ENCODE data around the gene TLE4. TPM values are rescaled to one million over a fixed set of nuclear protein-coding genes. Genes with fewer than 3 reads are reported as not detected.

Gene TLE4
- total and polyA plus RNA-seq, 10 of the 15 experiments (the other 5 are each of a cell fraction or from before 2014, with no cell fraction given): 5.3 to 53.3 (median 23.3) TPM

DNA sequence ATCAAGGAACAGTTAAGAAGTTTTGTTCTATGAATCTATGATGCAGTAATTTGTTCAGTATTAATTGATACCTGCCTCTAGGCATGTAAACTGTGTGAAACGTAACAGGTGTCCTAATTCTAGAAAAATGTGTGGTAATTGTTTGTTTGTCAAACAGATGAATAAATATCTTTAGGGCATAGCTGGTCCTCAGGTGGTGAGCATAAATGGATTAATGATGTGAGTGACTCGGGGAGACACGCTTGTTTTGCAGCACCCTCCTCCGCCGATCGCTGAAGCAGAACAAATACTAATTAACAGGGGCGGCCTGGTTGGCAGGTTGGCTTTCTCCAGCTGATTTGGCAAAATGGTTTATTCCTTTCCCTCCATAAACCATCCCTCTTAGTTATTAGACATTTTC lies 88.8 kb downstream of the TLE4 start (continued):
- TF ChIP-seq, protein P1, sequence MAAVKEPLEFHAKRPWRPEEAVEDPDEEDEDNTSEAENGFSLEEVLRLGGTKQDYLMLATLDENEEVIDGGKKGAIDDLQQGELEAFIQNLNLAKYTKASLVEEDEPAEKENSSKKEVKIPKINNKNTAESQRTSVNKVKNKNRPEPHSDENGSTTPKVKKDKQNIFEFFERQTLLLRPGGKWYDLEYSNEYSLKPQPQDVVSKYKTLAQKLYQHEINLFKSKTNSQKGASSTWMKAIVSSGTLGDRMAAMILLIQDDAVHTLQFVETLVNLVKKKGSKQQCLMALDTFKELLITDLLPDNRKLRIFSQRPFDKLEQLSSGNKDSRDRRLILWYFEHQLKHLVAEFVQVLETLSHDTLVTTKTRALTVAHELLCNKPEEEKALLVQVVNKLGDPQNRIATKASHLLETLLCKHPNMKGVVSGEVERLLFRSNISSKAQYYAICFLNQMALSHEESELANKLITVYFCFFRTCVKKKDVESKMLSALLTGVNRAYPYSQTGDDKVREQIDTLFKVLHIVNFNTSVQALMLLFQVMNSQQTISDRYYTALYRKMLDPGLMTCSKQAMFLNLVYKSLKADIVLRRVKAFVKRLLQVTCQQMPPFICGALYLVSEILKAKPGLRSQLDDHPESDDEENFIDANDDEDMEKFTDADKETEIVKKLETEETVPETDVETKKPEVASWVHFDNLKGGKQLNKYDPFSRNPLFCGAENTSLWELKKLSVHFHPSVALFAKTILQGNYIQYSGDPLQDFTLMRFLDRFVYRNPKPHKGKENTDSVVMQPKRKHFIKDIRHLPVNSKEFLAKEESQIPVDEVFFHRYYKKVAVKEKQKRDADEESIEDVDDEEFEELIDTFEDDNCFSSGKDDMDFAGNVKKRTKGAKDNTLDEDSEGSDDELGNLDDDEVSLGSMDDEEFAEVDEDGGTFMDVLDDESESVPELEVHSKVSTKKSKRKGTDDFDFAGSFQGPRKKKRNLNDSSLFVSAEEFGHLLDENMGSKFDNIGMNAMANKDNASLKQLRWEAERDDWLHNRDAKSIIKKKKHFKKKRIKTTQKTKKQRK (IDR thresholded peaks at IDR 0.05; ENCODE audit: low read depth, low read length): no peak

DNA sequence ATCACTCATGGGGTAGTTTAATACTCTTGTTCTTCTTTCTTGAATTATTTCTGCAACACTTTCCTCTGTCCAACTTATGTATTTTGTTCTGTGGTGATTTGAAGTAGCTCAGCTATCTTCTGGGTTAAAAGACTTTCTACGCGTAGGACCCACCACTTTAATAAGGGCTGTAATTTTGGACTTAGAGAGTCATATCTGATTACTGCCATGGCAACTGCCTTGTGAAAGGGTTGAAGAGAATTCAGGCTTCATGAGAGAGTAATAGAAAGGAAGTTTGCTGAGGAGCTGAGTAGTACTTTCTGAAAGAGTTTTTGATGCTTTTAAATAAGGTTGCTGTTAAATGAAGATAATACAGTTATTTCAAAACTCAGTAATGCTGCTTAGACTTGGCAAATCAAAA lies 89.5 kb downstream of the TLE4 start:
- in situ Hi-C loops (cut with MboI): no loop called here

More for the DNA sequence above, 89.5 kb downstream of the TLE4 start:
- H3K4me1 ChIP-seq (ENCODE audit: control insufficient read depth, insufficient read depth, low read length): no peaks in the 10 kb centered on the region
- H4K20me1 ChIP-seq (ENCODE audit: control insufficient read depth, insufficient read depth): no peaks in the 10 kb centered on the region
- no TSS peak for BruUV-seq (replicated peaks)
- SMC1A ChIA-PET (ENCODE audit: uncharacterized antibody, unreplicated experiment): interaction anchor here (0.9 to 2.0 kb wide), 2 partner anchors 11 to 20 kb away, joined by 3 to 5 read pairs; no protein-coding TSS in a partner anchor
- no peaks in the 10 kb centered on the region for H3K9me3 ChIP-seq (replicated peaks; ENCODE audit: control insufficient read depth, insufficient read depth, low read length)
- FAIRE-seq (no peak), ATAC-seq (no peak), DNase-seq (ENCODE audit: low read depth, low spot score) (no peak)
- no peak overlapping the region for H3K9ac ChIP-seq (ENCODE audit: control insufficient read depth, insufficient read depth, low read length)
- H3K27ac ChIP-seq (ENCODE audit: control insufficient read depth, insufficient read depth): no peak overlapping the region
- no peak overlapping the region for H2AFZ ChIP-seq (ENCODE audit: control insufficient read depth, low read depth, low read length)
- WGBS (ENCODE audit: insufficient coverage, insufficient replicate concordance, low lambda C conversion rate, missing lambda C conversion rate): 98% methylated on average over 2 of the region's 2 CpGs
- intact Hi-C loops (cut with micrococcal nuclease; ENCODE audit: unreplicated experiment): no loop called here
- H3K79me2 ChIP-seq (ENCODE audit: control insufficient read depth, insufficient read depth, low read length): no peaks in the 10 kb centered on the region
- RAD21 ChIA-PET (ENCODE audit: unreplicated experiment): interaction anchor here (1.0 kb wide), 1 partner anchor 38 kb away, joined by 3 read pairs; no protein-coding TSS in a partner anchor
- H3K36me3 ChIP-seq (ENCODE audit: control insufficient read depth in 2 of 2, insufficient read depth in 2 of 2, low read length in 1 of 2): peaks cover 0 to 2% of the 10 kb centered on the region in 2 experiments; a peak in 1 of 4 replicates
- TF ChIP-seq LARP7 (IDR thresholded peaks at IDR 0.05) (no peak), CHD4 (IDR thresholded peaks at IDR 0.05) (no peak), RAD51 (IDR thresholded peaks at IDR 0.05) (no peak), ZNF217 (IDR thresholded peaks at IDR 0.05) (no peak)
- TF ChIP-seq, protein P2, sequence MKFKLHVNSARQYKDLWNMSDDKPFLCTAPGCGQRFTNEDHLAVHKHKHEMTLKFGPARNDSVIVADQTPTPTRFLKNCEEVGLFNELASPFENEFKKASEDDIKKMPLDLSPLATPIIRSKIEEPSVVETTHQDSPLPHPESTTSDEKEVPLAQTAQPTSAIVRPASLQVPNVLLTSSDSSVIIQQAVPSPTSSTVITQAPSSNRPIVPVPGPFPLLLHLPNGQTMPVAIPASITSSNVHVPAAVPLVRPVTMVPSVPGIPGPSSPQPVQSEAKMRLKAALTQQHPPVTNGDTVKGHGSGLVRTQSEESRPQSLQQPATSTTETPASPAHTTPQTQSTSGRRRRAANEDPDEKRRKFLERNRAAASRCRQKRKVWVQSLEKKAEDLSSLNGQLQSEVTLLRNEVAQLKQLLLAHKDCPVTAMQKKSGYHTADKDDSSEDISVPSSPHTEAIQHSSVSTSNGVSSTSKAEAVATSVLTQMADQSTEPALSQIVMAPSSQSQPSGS (IDR thresholded peaks at IDR 0.05; ENCODE audit: low read length): no peak
- TF ChIP-seq, protein P3, sequence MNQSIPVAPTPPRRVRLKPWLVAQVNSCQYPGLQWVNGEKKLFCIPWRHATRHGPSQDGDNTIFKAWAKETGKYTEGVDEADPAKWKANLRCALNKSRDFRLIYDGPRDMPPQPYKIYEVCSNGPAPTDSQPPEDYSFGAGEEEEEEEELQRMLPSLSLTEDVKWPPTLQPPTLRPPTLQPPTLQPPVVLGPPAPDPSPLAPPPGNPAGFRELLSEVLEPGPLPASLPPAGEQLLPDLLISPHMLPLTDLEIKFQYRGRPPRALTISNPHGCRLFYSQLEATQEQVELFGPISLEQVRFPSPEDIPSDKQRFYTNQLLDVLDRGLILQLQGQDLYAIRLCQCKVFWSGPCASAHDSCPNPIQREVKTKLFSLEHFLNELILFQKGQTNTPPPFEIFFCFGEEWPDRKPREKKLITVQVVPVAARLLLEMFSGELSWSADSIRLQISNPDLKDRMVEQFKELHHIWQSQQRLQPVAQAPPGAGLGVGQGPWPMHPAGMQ (IDR thresholded peaks at IDR 0.05; ENCODE audit: borderline replicate concordance): no peak
- no peaks in the 10 kb centered on the region for H3K27me3 ChIP-seq (replicated peaks in 1 of 2; ENCODE audit: control insufficient read depth in 2 of 2, insufficient read depth in 2 of 2, low read length in 1 of 2)
- CTCF ChIA-PET: no interaction called here
- no peak overlapping the region for H3K4me2 ChIP-seq (ENCODE audit: control insufficient read depth, insufficient read depth)
- H3K4me3 ChIP-seq: no peak overlapping the region
- POLR2A ChIA-PET: no interaction called here
